ENCODE results near the gene RHBDD2.

DNA sequence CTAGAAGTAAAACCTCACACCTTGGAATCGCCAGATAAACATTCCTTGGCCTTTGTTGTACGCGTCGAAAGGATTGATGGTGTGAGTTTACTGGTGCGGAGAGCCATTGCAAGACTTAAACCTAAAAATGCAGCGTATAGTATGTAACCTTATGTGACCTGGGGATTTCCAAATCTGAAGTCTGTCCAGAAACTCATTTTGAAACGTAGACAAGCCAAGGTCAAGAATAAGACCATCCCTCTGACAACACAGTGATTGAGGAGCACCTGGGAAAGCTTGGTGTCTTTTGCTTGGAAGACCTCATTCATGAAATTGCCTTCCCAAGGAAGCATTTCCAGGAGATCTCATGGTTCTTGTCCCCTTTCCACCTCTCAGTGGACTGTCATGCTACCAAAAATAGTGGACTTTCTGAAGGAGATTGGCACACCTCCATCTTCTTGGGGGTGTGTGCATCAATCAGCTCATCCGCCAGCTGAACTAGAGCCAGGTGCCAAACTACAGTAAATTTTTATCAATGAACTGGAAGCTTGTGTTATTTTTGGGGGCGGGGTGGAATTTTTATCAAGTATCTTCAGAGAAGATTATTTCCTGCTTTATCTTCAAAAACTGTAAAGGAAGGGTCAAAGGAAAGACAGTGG, 44.3 kb downstream of the RHBDD2 start:
- TF ChIP-seq, protein P1, sequence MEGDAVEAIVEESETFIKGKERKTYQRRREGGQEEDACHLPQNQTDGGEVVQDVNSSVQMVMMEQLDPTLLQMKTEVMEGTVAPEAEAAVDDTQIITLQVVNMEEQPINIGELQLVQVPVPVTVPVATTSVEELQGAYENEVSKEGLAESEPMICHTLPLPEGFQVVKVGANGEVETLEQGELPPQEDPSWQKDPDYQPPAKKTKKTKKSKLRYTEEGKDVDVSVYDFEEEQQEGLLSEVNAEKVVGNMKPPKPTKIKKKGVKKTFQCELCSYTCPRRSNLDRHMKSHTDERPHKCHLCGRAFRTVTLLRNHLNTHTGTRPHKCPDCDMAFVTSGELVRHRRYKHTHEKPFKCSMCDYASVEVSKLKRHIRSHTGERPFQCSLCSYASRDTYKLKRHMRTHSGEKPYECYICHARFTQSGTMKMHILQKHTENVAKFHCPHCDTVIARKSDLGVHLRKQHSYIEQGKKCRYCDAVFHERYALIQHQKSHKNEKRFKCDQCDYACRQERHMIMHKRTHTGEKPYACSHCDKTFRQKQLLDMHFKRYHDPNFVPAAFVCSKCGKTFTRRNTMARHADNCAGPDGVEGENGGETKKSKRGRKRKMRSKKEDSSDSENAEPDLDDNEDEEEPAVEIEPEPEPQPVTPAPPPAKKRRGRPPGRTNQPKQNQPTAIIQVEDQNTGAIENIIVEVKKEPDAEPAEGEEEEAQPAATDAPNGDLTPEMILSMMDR (IDR thresholded peaks at IDR 0.05 in 2 of 3, conservative IDR thresholded peaks at IDR 0.05 in 1 of 3; ENCODE audit: control insufficient read depth in 2 of 3, extremely low read depth in 1 of 3, insufficient read depth in 1 of 3, low read depth in 3 of 3, low read length in 3 of 3) = no peak
- TF ChIP-seq SMC3 (IDR thresholded peaks at IDR 0.05; ENCODE audit: borderline replicate concordance, low read length) (no peak), PML (IDR thresholded peaks at IDR 0.05; ENCODE audit: low read length) (no peak), BRCA1 (IDR thresholded peaks at IDR 0.05; ENCODE audit: low read depth, low read length) (no peak), EZH2 (IDR thresholded peaks at IDR 0.05; ENCODE audit: borderline replicate concordance, control insufficient read depth, low read depth, low read length) (no peak), ELK1 (IDR thresholded peaks at IDR 0.05; ENCODE audit: low read depth, low read length) (no peak), KAT2A (conservative IDR thresholded peaks at IDR 0.05; ENCODE audit: control insufficient read depth, low read depth, low read length) (no peak), NFXL1 (IDR thresholded peaks at IDR 0.05; ENCODE audit: borderline replicate concordance) (no peak)

Data from GM12878 (cell line).